ENCODE measurements around the gene RFXANK. TPM values are rescaled to one million over a fixed set of nuclear protein-coding genes. Genes with fewer than 3 reads are reported as not detected.

RFXANK gene
- total RNA-seq, 1 experiment from 2014 or later = 73.4 TPM

GRCh38 chr19:19238126-19238894 lies 46.3 kb downstream of the RFXANK start:
- Mint-ChIP-seq H3K9me3 (ENCODE audit: unreplicated experiment) (no peaks in the 10 kb centered on the region), H3K36me3 (ENCODE audit: insufficient read depth, unreplicated experiment) (no peaks in the 10 kb centered on the region), H3K4me1 (ENCODE audit: low read depth, unreplicated experiment) (no peaks in the 10 kb centered on the region), H3K4me3 (ENCODE audit: unreplicated experiment) (no peak overlapping the region), H3K27me3 (ENCODE audit: insufficient read depth, unreplicated experiment) (peaks cover 8% of the 10 kb centered on the region), H3K27ac (ENCODE audit: unreplicated experiment) (no peak overlapping the region)
- ChIA-PET CTCF (no interaction called here), POLR2A (no interaction called here)
- no peak for DNase-seq
- no peak for TF ChIP-seq CTCF (IDR thresholded peaks at IDR 0.05; ENCODE audit: insufficient read depth in 1 of 2, low read depth in 1 of 2, low read length in 1 of 2, severe bottlenecking in 1 of 2, unreplicated experiment in 1 of 2)
- no peaks in the 10 kb centered on the region for H3K27me3 ChIP-seq (replicated peaks; ENCODE audit: control insufficient read depth, insufficient read depth, low read length)
- intact Hi-C loops (cut with micrococcal nuclease; ENCODE audit: unreplicated experiment) = no loop called here
- peaks cover 10% of the 10 kb centered on the region; the same call in 1 of the 2 replicates for H3K9me3 ChIP-seq
- no TSS peak for BruUV-seq (replicated peaks)
- H3K4me1 ChIP-seq = no peaks in the 10 kb centered on the region
- H3K36me3 ChIP-seq (ENCODE audit: control insufficient read depth, insufficient read depth, low read length) = no peaks in the 10 kb centered on the region
- H3K4me3 ChIP-seq (ENCODE audit: low read depth, low read length) = no peak overlapping the region

GRCh38 chr19:19239675-19240074 lies 47.6 kb downstream of the RFXANK start:
- no peaks in the 10 kb centered on the region for H3K36me3 ChIP-seq (ENCODE audit: control insufficient read depth, insufficient read depth, low read length)
- Mint-ChIP-seq H3K4me1 (ENCODE audit: low read depth, unreplicated experiment) (no peaks in the 10 kb centered on the region), H3K36me3 (ENCODE audit: insufficient read depth, unreplicated experiment) (no peaks in the 10 kb centered on the region), H3K9me3 (ENCODE audit: unreplicated experiment) (no peaks in the 10 kb centered on the region), H3K27me3 (ENCODE audit: insufficient read depth, unreplicated experiment) (peaks cover 8% of the 10 kb centered on the region), H3K4me3 (ENCODE audit: unreplicated experiment) (no peak overlapping the region), H3K27ac (ENCODE audit: unreplicated experiment) (no peak overlapping the region)
- ChIA-PET POLR2A (no interaction called here), CTCF (no interaction called here)
- no peaks in the 10 kb centered on the region for H3K27me3 ChIP-seq (replicated peaks; ENCODE audit: control insufficient read depth, insufficient read depth, low read length)
- no peaks in the 10 kb centered on the region for H3K4me1 ChIP-seq
- H3K9me3 ChIP-seq = no peaks in the 10 kb centered on the region; the same call in 1 of the 2 replicates
- intact Hi-C loops (cut with micrococcal nuclease; ENCODE audit: unreplicated experiment) = no loop called here
- BruUV-seq (replicated peaks) = no TSS peak
- TF ChIP-seq CTCF (IDR thresholded peaks at IDR 0.05; ENCODE audit: insufficient read depth in 1 of 2, low read depth in 1 of 2, low read length in 1 of 2, severe bottlenecking in 1 of 2, unreplicated experiment in 1 of 2) = no peak
- H3K4me3 ChIP-seq (ENCODE audit: low read depth, low read length) = no peak overlapping the region
- no peak for DNase-seq

GRCh38 chr19:19240476-19240875 lies 48.4 kb downstream of the RFXANK start:
- no peak for DNase-seq
- Mint-ChIP-seq H3K4me3 (ENCODE audit: unreplicated experiment) (no peak overlapping the region), H3K4me1 (ENCODE audit: low read depth, unreplicated experiment) (no peaks in the 10 kb centered on the region), H3K27me3 (ENCODE audit: insufficient read depth, unreplicated experiment) (peaks cover 8% of the 10 kb centered on the region), H3K9me3 (ENCODE audit: unreplicated experiment) (no peaks in the 10 kb centered on the region), H3K36me3 (ENCODE audit: insufficient read depth, unreplicated experiment) (no peaks in the 10 kb centered on the region), H3K27ac (ENCODE audit: unreplicated experiment) (no peak overlapping the region)
- Histone ChIP-seq H3K36me3 (ENCODE audit: control insufficient read depth, insufficient read depth, low read length) (no peaks in the 10 kb centered on the region), H3K4me3 (ENCODE audit: low read depth, low read length) (no peak overlapping the region), H3K9me3 (no peaks in the 10 kb centered on the region), H3K27me3 (replicated peaks; ENCODE audit: control insufficient read depth, insufficient read depth, low read length) (no peaks in the 10 kb centered on the region), H3K4me1 (no peaks in the 10 kb centered on the region)
- ChIA-PET CTCF (no interaction called here), POLR2A (no interaction called here)
- intact Hi-C loops (cut with micrococcal nuclease; ENCODE audit: unreplicated experiment) = no loop called here
- no TSS peak for BruUV-seq (replicated peaks)
- no peak for TF ChIP-seq CTCF (IDR thresholded peaks at IDR 0.05; ENCODE audit: insufficient read depth in 1 of 2, low read depth in 1 of 2, low read length in 1 of 2, severe bottlenecking in 1 of 2, unreplicated experiment in 1 of 2)
